Neutrophil (primary cell): ENCODE results near the gene SV2B.

Source experiments
- H3K27ac ChIP-seq: fragments of 200-600 bp; sonication (generic); 2 replicates; pipeline ENCODE4 v1.5.1; 2016; ENCODE audit warnings: mild to moderate bottlenecking, moderate library complexity
- H3K27me3 ChIP-seq: fragments of 200-600 bp; sonication (generic); 2 replicates; pipeline ENCODE4 v1.6.0; 2016; ENCODE audit warnings: mild to moderate bottlenecking
- H3K36me3 ChIP-seq: fragments of 200-600 bp; sonication (generic); 2 replicates; pipeline ENCODE4 v1.5.1; 2017
- H3K4me1 ChIP-seq, 2 experiments: fragments of 200-600 bp in 1 of 2; sonication (generic) in 1 of 2; 1 replicate in 1 of 2; 2 replicates in 1 of 2; pipeline versions ENCODE4 v1.5.1 to v1.6.1; 2013 to 2016; ENCODE audit warnings: low read depth in 1 of 2, low read length in 1 of 2, mild to moderate bottlenecking in 1 of 2, moderate library complexity in 1 of 2; ENCODE audit not compliant: control insufficient read depth in 1 of 2, insufficient read depth in 1 of 2
- H3K4me3 ChIP-seq, 2 experiments: fragments of 200-600 bp in 1 of 2; sonication (generic) in 1 of 2; 1 replicate in 1 of 2; 2 replicates in 1 of 2; pipeline ENCODE4 v1.5.1; 2013 to 2016; ENCODE audit warnings: low read depth in 1 of 2, low read length in 1 of 2, mild to moderate bottlenecking in 1 of 2, moderate library complexity in 1 of 2
- H3K9me3 ChIP-seq: fragments of 200-600 bp; sonication (generic); 2 replicates; pipeline ENCODE4 v1.5.1; 2016
- TF ChIP-seq, protein P1 (sequence below): fragments of 200-600 bp; sonication (generic); IDR thresholded peaks from 2 replicates; pipeline ENCODE4 v1.5.1; 2016; ENCODE audit warnings: antibody characterized with exemption

The SV2B gene

DNA sequence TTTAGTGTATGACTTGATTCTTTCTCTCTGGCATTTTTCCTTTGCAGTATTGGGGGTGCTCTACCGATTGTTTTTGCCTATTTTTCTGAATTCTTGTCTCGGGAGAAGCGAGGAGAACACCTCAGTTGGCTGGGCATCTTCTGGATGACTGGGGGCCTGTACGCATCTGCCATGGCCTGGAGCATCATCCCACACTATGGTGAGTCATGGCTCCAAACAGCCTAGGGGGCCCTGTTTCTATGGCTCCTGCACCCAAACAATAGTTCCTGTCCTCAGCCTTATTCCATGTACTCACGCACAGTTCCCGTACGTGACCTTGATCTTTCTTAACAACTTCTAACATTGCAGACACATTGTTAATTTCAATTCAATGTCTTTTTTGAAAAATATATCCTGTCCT is 152.3 kb downstream of the SV2B start:
- Histone ChIP-seq H3K27ac (no peak overlapping the region), H3K4me1 (peaks cover 56 to 61% of the 10 kb centered on the region in 2 experiments), H3K27me3 (no peaks in the 10 kb centered on the region), H3K4me3 (no peak overlapping the region), H3K9me3 (no peaks in the 10 kb centered on the region), H3K36me3 (no peaks in the 10 kb centered on the region)
- TF ChIP-seq, protein P1, sequence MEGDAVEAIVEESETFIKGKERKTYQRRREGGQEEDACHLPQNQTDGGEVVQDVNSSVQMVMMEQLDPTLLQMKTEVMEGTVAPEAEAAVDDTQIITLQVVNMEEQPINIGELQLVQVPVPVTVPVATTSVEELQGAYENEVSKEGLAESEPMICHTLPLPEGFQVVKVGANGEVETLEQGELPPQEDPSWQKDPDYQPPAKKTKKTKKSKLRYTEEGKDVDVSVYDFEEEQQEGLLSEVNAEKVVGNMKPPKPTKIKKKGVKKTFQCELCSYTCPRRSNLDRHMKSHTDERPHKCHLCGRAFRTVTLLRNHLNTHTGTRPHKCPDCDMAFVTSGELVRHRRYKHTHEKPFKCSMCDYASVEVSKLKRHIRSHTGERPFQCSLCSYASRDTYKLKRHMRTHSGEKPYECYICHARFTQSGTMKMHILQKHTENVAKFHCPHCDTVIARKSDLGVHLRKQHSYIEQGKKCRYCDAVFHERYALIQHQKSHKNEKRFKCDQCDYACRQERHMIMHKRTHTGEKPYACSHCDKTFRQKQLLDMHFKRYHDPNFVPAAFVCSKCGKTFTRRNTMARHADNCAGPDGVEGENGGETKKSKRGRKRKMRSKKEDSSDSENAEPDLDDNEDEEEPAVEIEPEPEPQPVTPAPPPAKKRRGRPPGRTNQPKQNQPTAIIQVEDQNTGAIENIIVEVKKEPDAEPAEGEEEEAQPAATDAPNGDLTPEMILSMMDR, result no peak

DNA sequence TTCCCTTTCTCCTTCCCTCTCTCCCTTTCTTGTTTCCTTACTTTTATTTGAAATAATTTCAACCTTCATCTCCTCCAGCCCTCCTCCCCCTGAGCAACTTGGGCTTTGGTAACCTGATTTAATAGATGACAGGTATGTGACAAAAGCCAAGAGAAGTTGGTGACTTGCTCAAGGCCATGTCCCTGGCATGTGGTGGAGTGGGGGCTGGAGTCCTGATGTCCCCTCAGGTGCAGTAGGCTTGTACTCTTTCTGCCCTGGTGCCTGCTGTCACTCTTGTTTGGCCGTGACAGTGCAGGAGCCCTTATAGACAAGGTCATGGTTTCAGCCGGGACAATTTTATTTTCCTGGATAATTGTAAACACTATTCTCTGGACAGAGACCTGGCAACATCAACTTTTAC is 152.7 kb downstream of the SV2B start:
- no peak overlapping the region for H3K4me3 ChIP-seq
- peaks cover 60 to 65% of the 10 kb centered on the region in 2 experiments for H3K4me1 ChIP-seq
- no peak overlapping the region for H3K27ac ChIP-seq
- H3K27me3 ChIP-seq, result no peaks in the 10 kb centered on the region
- TF ChIP-seq, protein P1, result no peak
- no peaks in the 10 kb centered on the region for H3K36me3 ChIP-seq
- no peaks in the 10 kb centered on the region for H3K9me3 ChIP-seq

DNA sequence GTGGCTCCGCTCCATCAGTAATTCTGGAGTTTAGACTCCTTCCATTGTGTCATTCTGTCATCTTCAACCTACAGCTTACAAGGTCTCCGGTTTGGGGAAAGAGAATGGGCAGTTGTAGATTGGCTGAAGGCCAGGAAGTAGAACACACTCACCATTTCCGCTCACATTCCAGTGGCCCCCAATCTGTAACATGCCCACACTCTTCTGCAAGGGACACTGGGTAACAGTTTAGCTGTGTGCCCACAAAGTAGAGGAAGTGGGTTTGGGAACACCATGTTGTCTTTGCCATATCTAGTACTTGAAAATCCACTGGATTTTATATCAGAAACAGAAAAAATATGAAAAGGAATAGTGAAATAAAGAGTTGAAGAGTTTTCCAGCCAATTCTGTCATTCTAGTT is 153.5 kb downstream of the SV2B start:
- Histone ChIP-seq H3K9me3 (no peaks in the 10 kb centered on the region), H3K27me3 (no peaks in the 10 kb centered on the region)
- TF ChIP-seq, protein P1, result no peak

DNA sequence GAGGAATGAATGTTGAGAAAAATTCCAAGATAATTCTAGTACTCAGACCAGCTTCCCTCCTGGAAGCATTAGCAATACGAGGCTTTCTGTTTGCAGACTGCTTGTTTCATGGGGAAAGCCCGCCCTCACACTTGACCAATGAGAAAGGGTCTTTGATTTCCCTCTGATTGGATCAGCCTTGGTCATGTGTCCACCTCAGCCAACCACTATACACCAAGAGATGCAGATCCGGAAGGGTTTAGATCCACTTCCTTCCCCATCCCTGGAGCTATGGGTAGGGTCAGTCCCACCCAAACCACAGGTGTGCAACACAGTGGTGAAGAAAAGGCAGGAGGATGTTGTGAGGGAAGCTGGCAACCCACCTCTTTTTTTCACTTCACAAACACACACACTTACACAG is 154.7 kb downstream of the SV2B start:
- H3K36me3 ChIP-seq, result no peaks in the 10 kb centered on the region
- TF ChIP-seq, protein P1, result no peak
- H3K27me3 ChIP-seq, result no peaks in the 10 kb centered on the region
- no peak overlapping the region for H3K4me3 ChIP-seq
- H3K9me3 ChIP-seq, result no peaks in the 10 kb centered on the region
- peaks cover 72 to 77% of the 10 kb centered on the region in 2 experiments for H3K4me1 ChIP-seq
- peak overlapping the region; percentile 28 for H3K27ac ChIP-seq

More for the DNA sequence above, 153.5 kb downstream of the SV2B start:
- Histone ChIP-seq H3K27ac (no peak overlapping the region), H3K36me3 (no peaks in the 10 kb centered on the region), H3K4me1 (peaks cover 69 to 74% of the 10 kb centered on the region in 2 experiments), H3K4me3 (no peak overlapping the region)

DNA sequence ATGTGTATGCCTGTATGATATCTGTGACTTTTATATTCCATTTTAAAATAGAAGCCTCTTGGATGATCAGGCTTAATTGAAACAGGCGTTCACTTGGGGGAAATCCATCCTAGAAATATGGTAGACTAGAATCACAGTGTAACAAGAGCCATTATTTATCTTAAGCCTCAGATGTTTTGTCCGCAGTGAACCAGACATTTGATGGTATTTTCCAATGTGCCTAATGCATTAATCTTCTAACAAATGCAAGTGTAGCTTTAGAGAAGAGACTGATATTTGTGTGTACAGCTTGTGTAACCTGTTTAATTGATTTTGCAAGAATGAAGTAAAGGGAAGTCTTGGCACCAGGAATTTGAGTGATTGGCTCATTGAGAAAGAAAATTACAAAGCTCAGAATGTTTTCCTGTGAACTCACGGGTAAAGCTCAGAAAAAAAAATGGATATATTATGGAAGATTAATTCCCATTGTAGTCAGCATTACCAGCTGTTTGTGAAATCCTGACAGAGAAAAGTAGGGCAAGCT is 155.7 kb downstream of the SV2B start:
- TF ChIP-seq, protein P1, result no peak
- Histone ChIP-seq H3K27me3 (no peaks in the 10 kb centered on the region), H3K36me3 (no peaks in the 10 kb centered on the region), H3K9me3 (no peaks in the 10 kb centered on the region), H3K4me3 (no peak overlapping the region), H3K27ac (peak overlapping the region; percentile 2), H3K4me1 (peaks cover 72 to 76% of the 10 kb centered on the region in 2 experiments)
